Peyer's patch (tissue), 4 donors: ENCODE measurements around the gene SNRPD3.

Experiments
- CTCF ChIP-seq, 6 experiments: fragments of 450-650 bp in 4 of 6; fragments of 200-600 bp in 2 of 6; sonication (generic) in 1 of 6; IDR thresholded peaks; one replicate each; pipeline ENCODE4 v1.5.1; 2017 to 2019; ENCODE audit warnings: antibody characterized with exemption in 6 of 6, mild to moderate bottlenecking in 3 of 6, moderate library complexity in 1 of 6
- POLR2A ChIP-seq, 2 donors: fragments of 450-650 bp; IDR thresholded peaks; one replicate each; pipeline ENCODE4 v1.5.1; 2017; ENCODE audit warnings: antibody characterized with exemption in 2 of 2, mild to moderate bottlenecking in 2 of 2, moderate library complexity in 2 of 2

GRCh38 chr22:24591286-24591830 is 35.6 kb downstream of the SNRPD3 start:
- TF ChIP-seq CTCF (IDR thresholded peaks at IDR 0.05) (no peak), POLR2A (IDR thresholded peaks at IDR 0.05) (no peak)
